ENCODE results near the gene NCKAP5. TPM values are rescaled to one million over a fixed set of nuclear protein-coding genes. Genes with fewer than 3 reads are reported as not detected.

The NCKAP5 gene
- total and polyA plus RNA-seq, 2 of the 8 experiments (the other 6 are each of a cell fraction or from before 2014, with no cell fraction given): 0.27 to 0.86 TPM

DNA sequence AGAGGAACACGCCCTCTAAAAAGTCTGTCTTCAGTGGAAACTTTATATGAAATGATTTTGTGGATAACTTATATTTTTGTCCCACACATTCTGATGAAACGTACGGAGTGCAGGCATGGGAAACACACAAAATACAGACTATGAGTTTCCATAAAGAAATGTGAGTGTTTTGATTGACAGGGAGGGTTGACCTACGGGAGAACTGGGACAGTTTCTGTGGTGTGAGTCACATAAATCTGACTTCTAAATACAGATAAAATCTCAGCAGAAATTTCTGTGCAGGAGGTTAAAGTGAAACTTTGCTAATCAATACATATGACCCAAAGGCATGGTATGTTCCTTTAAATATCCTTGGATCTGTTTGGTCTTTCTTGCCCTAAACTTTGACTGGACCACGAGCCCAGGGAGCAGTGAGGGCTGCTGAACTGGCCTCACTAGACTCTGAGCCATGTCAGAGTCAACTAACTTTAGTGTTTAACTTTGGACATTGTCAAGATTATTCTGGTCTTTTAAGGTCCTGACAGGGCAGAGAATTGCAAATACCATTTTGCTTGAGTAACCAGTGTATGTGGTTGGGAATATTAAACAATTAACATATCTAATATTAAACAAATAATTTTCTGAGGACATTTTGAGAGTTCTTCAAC lies 691.4 kb downstream of the NCKAP5 start (continued):
- TF ChIP-seq, protein P1, sequence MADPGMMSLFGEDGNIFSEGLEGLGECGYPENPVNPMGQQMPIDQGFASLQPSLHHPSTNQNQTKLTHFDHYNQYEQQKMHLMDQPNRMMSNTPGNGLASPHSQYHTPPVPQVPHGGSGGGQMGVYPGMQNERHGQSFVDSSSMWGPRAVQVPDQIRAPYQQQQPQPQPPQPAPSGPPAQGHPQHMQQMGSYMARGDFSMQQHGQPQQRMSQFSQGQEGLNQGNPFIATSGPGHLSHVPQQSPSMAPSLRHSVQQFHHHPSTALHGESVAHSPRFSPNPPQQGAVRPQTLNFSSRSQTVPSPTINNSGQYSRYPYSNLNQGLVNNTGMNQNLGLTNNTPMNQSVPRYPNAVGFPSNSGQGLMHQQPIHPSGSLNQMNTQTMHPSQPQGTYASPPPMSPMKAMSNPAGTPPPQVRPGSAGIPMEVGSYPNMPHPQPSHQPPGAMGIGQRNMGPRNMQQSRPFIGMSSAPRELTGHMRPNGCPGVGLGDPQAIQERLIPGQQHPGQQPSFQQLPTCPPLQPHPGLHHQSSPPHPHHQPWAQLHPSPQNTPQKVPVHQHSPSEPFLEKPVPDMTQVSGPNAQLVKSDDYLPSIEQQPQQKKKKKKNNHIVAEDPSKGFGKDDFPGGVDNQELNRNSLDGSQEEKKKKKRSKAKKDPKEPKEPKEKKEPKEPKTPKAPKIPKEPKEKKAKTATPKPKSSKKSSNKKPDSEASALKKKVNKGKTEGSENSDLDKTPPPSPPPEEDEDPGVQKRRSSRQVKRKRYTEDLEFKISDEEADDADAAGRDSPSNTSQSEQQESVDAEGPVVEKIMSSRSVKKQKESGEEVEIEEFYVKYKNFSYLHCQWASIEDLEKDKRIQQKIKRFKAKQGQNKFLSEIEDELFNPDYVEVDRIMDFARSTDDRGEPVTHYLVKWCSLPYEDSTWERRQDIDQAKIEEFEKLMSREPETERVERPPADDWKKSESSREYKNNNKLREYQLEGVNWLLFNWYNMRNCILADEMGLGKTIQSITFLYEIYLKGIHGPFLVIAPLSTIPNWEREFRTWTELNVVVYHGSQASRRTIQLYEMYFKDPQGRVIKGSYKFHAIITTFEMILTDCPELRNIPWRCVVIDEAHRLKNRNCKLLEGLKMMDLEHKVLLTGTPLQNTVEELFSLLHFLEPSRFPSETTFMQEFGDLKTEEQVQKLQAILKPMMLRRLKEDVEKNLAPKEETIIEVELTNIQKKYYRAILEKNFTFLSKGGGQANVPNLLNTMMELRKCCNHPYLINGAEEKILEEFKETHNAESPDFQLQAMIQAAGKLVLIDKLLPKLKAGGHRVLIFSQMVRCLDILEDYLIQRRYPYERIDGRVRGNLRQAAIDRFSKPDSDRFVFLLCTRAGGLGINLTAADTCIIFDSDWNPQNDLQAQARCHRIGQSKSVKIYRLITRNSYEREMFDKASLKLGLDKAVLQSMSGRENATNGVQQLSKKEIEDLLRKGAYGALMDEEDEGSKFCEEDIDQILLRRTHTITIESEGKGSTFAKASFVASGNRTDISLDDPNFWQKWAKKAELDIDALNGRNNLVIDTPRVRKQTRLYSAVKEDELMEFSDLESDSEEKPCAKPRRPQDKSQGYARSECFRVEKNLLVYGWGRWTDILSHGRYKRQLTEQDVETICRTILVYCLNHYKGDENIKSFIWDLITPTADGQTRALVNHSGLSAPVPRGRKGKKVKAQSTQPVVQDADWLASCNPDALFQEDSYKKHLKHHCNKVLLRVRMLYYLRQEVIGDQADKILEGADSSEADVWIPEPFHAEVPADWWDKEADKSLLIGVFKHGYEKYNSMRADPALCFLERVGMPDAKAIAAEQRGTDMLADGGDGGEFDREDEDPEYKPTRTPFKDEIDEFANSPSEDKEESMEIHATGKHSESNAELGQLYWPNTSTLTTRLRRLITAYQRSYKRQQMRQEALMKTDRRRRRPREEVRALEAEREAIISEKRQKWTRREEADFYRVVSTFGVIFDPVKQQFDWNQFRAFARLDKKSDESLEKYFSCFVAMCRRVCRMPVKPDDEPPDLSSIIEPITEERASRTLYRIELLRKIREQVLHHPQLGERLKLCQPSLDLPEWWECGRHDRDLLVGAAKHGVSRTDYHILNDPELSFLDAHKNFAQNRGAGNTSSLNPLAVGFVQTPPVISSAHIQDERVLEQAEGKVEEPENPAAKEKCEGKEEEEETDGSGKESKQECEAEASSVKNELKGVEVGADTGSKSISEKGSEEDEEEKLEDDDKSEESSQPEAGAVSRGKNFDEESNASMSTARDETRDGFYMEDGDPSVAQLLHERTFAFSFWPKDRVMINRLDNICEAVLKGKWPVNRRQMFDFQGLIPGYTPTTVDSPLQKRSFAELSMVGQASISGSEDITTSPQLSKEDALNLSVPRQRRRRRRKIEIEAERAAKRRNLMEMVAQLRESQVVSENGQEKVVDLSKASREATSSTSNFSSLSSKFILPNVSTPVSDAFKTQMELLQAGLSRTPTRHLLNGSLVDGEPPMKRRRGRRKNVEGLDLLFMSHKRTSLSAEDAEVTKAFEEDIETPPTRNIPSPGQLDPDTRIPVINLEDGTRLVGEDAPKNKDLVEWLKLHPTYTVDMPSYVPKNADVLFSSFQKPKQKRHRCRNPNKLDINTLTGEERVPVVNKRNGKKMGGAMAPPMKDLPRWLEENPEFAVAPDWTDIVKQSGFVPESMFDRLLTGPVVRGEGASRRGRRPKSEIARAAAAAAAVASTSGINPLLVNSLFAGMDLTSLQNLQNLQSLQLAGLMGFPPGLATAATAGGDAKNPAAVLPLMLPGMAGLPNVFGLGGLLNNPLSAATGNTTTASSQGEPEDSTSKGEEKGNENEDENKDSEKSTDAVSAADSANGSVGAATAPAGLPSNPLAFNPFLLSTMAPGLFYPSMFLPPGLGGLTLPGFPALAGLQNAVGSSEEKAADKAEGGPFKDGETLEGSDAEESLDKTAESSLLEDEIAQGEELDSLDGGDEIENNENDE (IDR thresholded peaks at IDR 0.05; ENCODE audit: insufficient replicate concordance, low read length): no peak
- no peak for TF ChIP-seq EGR1 (IDR thresholded peaks at IDR 0.05; ENCODE audit: borderline replicate concordance, low read depth, low read length)
- TF ChIP-seq HDAC2 (IDR thresholded peaks at IDR 0.05; ENCODE audit: borderline replicate concordance in 1 of 2, low read depth in 2 of 2, low read length in 2 of 2): no peak
